Measurements from ENCODE around the gene RFNG. TPM values are rescaled to one million over a fixed set of nuclear protein-coding genes. Genes with fewer than 3 reads are reported as not detected.

Gene RFNG
- total RNA-seq, 4 donors from 2014 or later: 46.0 to 61.0 (median 50.8) TPM

DNA sequence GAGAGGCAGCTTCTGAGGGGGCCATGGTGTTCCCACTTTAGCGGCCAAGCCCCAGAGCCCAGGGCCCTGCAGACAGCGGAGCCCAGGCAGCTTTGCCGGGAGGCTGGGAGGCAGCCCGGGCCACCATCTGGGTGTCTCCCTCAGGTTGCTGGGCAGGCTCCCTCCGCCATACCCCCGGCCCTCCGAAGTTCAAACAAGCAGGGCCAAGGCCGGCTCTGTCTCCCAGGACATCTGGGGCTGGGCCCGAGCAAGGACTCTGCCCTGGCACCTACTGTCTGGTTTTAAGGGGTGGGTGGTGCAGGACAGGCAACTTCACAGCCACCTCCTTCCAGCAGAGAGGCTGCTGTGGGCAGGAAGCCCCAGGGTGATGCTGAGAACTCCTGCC lies 11.4 kb upstream of the RFNG start:
- Histone ChIP-seq H3K4me3 (no peak overlapping the region), H3K36me3 (peaks cover 60% of the 10 kb centered on the region), H3K27me3 (no peaks in the 10 kb centered on the region), H3K27ac (no peak overlapping the region), H3K4me1 (peaks cover 38% of the 10 kb centered on the region), H3K9me3 (no peaks in the 10 kb centered on the region)
- no peak for DNase-seq (ENCODE audit: low spot score in 2 of 2)
- WGBS: 86% methylated on average over 5 of the region's 9 CpGs
- no peak for TF ChIP-seq EP300 (IDR thresholded peaks at IDR 0.05)
- TF ChIP-seq, protein P1, sequence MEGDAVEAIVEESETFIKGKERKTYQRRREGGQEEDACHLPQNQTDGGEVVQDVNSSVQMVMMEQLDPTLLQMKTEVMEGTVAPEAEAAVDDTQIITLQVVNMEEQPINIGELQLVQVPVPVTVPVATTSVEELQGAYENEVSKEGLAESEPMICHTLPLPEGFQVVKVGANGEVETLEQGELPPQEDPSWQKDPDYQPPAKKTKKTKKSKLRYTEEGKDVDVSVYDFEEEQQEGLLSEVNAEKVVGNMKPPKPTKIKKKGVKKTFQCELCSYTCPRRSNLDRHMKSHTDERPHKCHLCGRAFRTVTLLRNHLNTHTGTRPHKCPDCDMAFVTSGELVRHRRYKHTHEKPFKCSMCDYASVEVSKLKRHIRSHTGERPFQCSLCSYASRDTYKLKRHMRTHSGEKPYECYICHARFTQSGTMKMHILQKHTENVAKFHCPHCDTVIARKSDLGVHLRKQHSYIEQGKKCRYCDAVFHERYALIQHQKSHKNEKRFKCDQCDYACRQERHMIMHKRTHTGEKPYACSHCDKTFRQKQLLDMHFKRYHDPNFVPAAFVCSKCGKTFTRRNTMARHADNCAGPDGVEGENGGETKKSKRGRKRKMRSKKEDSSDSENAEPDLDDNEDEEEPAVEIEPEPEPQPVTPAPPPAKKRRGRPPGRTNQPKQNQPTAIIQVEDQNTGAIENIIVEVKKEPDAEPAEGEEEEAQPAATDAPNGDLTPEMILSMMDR (IDR thresholded peaks at IDR 0.05): no peak
- TF ChIP-seq POLR2A (IDR thresholded peaks at IDR 0.05): no peak
- no peak for TF ChIP-seq POLR2AphosphoS5 (IDR thresholded peaks at IDR 0.05)

DNA sequence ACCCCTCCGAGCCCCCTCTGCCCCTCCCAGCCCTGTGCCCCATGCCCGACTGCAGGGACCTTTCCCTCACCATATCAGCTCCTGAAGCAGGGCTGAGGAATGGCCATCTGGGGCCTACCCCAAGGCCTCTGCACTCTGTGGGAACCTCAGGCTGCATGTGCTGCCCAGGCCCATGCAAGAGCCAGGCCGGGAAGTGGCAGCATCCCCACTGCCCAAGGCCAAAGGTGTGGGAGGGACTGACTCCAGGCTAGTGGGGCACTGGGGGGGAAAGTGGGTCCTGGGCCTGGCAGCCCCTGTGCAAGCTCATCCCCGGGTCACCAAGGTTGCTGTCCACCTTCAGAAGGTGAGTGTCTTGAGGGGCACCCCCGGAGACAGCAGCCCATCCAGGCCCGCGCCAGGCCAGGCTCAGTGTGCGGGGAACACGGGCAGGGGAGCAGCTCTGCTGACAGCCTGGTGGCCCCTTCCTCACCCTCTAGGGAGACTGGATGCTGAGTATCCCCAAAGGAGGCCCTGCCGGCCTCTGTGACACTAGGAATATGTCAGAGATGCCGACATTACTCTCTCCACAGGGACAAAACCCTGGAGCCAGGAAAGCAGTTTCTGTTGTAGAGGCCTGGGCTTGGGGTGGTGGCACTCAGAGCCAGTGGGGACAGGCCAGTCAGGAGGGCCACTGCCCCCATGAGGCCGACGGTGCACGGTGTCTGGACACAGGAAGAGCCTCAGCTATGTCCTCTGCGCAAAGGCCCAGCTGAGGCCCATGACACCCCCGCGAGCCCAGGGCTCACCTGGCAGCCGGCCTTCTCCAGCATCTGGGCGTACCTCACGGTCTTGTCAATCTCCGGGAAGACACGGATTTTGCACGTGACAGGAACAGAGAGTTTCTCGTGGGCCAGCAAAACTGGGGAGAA lies 10.7 kb upstream of the RFNG start:
- no peak for DNase-seq (ENCODE audit: low spot score in 2 of 2)
- H3K4me1 ChIP-seq: peaks cover 38% of the 10 kb centered on the region
- H3K36me3 ChIP-seq: peaks cover 66% of the 10 kb centered on the region
- no peak overlapping the region for H3K4me3 ChIP-seq
- no peaks in the 10 kb centered on the region for H3K9me3 ChIP-seq
- no peaks in the 10 kb centered on the region for H3K27me3 ChIP-seq
- H3K27ac ChIP-seq: no peak overlapping the region
- TF ChIP-seq POLR2A (IDR thresholded peaks at IDR 0.05): no peak
- TF ChIP-seq EP300 (IDR thresholded peaks at IDR 0.05): no peak
- TF ChIP-seq POLR2AphosphoS5 (IDR thresholded peaks at IDR 0.05): no peak
- TF ChIP-seq, protein P1 (IDR thresholded peaks at IDR 0.05): no peak
- WGBS: 88% methylated on average over 12 of the region's 24 CpGs

DNA sequence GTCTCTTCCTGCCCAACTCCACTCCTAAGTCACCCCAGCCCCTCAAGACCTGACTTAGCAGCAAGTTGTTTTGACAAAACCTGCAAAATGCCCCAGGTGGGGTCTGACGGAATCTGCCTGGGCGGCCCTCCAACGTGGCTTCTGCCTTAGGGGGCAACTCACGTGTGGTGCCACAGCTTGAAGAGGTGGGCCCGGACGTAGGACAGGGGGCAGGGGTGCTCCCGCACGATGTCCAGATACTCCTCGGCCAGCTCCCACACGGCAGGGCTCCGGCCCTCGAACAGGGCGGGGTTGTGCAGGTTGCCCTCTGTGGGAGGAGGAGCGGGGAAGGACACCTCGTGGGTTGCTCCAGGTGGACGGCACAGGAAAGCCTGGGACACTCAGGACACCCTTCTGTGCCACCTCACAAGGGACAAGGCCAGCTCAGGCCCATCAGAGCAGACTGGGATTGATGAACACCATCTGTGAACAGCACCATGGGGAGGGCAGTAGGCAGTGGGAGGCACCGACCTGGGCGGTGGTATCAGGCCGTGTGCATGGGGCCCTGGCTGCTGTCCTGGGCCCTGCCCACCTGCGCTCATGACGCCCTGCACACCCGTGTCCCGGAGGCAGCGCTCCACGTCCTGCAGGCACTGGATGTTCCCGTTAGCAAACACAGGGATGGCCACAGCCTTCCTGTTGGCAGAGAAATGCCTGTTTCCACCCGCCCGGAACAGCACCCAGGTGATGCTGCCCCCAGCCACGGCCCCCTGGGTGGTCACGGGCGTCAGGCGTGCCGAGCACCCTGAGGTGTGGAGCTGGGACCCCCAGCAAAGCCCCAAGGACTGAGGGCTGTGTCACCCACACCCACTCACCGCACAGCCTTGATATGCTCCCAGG lies 9.7 kb upstream of the RFNG start:
- Histone ChIP-seq H3K9me3 (no peaks in the 10 kb centered on the region), H3K27me3 (no peaks in the 10 kb centered on the region), H3K36me3 (peaks cover 76% of the 10 kb centered on the region), H3K4me3 (no peak overlapping the region), H3K4me1 (peaks cover 34% of the 10 kb centered on the region), H3K27ac (no peak overlapping the region)
- TF ChIP-seq POLR2AphosphoS5 (IDR thresholded peaks at IDR 0.05): no peak
- no peak for TF ChIP-seq EP300 (IDR thresholded peaks at IDR 0.05)
- TF ChIP-seq, protein P1 (IDR thresholded peaks at IDR 0.05): no peak
- no peak for TF ChIP-seq POLR2A (IDR thresholded peaks at IDR 0.05)
- no peak for DNase-seq (ENCODE audit: low spot score in 2 of 2)
- 91% methylated on average over 13 of the region's 34 CpGs for WGBS

DNA sequence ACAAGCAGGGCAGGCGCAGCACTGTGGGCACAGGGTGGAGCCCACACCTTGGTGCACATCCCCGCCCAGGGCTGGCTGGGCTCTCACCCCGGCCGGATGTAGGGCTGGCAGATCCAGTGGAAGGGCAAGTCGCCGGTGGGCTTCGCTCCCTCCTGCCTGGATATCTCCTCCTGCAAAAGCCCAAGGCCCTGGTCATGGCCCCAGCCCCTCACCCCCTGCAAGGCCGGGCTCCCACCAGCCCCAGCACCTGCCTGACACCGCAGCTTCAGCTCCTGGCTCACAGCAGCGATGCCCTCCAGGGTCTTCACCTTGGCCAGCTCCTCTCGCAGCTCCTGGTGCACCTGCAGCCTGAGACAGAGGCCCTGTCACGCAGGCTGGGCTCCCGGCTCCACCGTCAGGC lies 9.0 kb upstream of the RFNG start:
- H3K27ac ChIP-seq: no peak overlapping the region
- H3K36me3 ChIP-seq: peaks cover 83% of the 10 kb centered on the region
- no peaks in the 10 kb centered on the region for H3K9me3 ChIP-seq
- H3K4me1 ChIP-seq: peaks cover 29% of the 10 kb centered on the region
- no peak overlapping the region for H3K4me3 ChIP-seq
- TF ChIP-seq POLR2A (IDR thresholded peaks at IDR 0.05): no peak
- TF ChIP-seq POLR2AphosphoS5 (IDR thresholded peaks at IDR 0.05): no peak
- TF ChIP-seq EP300 (IDR thresholded peaks at IDR 0.05): no peak
- TF ChIP-seq, protein P1 (IDR thresholded peaks at IDR 0.05): no peak
- H3K27me3 ChIP-seq: no peaks in the 10 kb centered on the region
- DNase-seq (ENCODE audit: low spot score in 2 of 2): no peak
- WGBS: 78% methylated on average over 6 of the region's 14 CpGs

DNA sequence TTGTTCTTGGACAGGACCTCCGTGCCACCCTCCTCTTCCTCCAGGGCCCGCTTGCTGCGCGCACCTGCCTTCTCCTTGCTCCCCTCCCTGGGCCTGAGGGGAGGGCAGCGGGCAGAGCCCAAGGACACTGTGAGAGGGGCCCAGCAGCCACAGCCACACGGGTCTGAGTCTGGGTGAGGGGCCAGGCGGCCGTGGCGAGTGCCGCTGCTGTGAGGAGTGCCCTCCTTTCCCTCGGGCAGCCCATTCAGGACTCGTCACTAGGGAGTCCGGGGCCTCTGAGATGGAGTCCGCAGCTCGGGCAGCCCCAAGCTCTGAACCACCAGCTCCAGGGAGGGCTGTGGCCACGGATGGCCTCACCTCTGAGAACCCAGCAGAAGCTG lies 8.4 kb upstream of the RFNG start:
- no peak for DNase-seq (ENCODE audit: low spot score in 2 of 2)
- no peak overlapping the region for H3K27ac ChIP-seq
- H3K36me3 ChIP-seq: peaks cover 89% of the 10 kb centered on the region
- no peak for TF ChIP-seq EP300 (IDR thresholded peaks at IDR 0.05)
- no peaks in the 10 kb centered on the region for H3K27me3 ChIP-seq
- H3K4me1 ChIP-seq: peaks cover 29% of the 10 kb centered on the region
- H3K9me3 ChIP-seq: no peaks in the 10 kb centered on the region
- H3K4me3 ChIP-seq: no peak overlapping the region
- WGBS: 97% methylated on average over 6 of the region's 16 CpGs

Measured in suprapubic skin (tissue), 4 donors.